GM19193 (cell line): Measurements from ENCODE around the gene PDE3A.

ENCODE experiments used
- POLR2A ChIP-seq: IDR thresholded peaks from 4 replicates; pipeline ENCODE4 v1.6.1; 2011; ENCODE audit not compliant: insufficient read depth, insufficient read length; ENCODE audit errors: extremely low read depth

Gene PDE3A

DNA sequence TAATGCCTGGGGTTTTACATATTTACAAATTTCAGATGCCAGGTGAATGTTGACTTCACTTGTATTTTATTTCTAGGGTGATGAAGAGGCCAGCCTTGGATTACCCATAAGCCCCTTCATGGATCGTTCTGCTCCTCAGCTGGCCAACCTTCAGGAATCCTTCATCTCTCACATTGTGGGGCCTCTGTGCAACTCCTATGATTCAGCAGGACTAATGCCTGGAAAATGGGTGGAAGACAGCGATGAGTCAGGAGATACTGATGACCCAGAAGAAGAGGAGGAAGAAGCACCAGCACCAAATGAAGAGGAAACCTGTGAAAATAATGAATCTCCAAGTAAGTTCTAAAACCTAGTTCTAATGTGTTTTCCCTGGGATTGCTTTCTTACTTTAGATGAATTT is 285.5 kb downstream of the PDE3A start:
- TF ChIP-seq POLR2A, result no peak

GRCh38 chr12:20656600-20656999 is 288.3 kb downstream of the PDE3A start:
- TF ChIP-seq POLR2A, result no peak

GRCh38 chr12:20657496-20657895 is 289.2 kb downstream of the PDE3A start:
- no peak for TF ChIP-seq POLR2A

- TF ChIP-seq POLR2A, result no peak
These were observed 313.0 kb downstream of the PDE3A start for GRCh38 chr12:20681334-20681733.

DNA sequence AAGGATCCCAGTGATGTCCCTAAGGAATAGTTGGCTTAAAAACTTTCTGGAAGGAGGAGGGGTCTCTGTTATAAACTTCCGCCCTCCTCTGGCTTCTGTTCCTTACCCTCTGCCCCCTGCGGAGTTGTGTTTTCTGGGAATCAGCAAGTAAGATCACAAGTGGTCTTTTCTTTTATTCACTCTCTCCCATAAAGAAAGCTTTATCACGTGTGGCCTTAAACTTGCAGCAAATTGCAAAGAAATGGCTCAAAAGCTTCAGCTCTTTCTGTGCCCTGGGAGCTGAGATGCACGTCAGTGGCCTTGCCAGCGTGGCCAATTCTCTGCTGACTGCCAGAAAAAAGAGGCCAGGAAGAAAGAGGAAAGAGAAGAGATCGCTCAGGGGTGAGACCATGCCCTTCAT is 326.9 kb downstream of the PDE3A start, which contains the start of gene SLCO1C1:
Gene SLCO1C1, plus strand, starts transcription at position 101 of the 400 bp plus-strand sequence. CDS start 4,245 bp downstream, outside the sequence.
- TF ChIP-seq POLR2A, result no peak

GRCh38 chr12:20696181-20696905 is 328.0 kb downstream of the PDE3A start:
- TF ChIP-seq POLR2A, result no peak

GRCh38 chr12:20701106-20701505 is 332.8 kb downstream of the PDE3A start:
- TF ChIP-seq POLR2A, result no peak

GRCh38 chr12:20704860-20705259 is 336.5 kb downstream of the PDE3A start:
- TF ChIP-seq POLR2A, result no peak

DNA sequence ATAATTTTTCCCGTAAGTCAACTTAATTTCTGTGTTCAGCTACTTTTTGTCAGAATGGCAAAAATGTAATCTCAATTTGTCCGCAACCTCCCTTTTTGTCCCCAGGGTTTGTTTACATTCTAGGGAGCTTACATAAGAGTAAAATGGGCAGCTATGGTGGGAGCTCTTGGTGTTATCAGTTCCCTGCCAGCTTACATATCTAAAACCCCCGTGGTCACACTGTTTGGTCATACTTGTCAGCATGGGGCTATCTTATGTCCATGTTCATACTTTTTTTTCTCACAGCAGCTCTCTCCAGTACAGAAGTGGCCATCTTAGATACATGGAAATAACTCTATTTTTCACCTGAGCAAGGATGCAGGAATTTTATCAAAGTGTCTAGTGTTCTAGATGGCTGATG is 343.5 kb downstream of the PDE3A start:
- TF ChIP-seq POLR2A, result no peak

- TF ChIP-seq POLR2A, result no peak
These were observed 347.7 kb downstream of the PDE3A start for GRCh38 chr12:20716037-20716436.

- no peak for TF ChIP-seq POLR2A
These were observed 348.6 kb downstream of the PDE3A start for GRCh38 chr12:20716985-20717384.

- no peak for TF ChIP-seq POLR2A
These were observed 350.0 kb downstream of the PDE3A start for GRCh38 chr12:20718294-20718693.

- no peak for TF ChIP-seq POLR2A
These were observed 353.8 kb downstream of the PDE3A start for GRCh38 chr12:20722142-20722541.

GRCh38 chr12:20731274-20731673 is 362.9 kb downstream of the PDE3A start:
- no peak for TF ChIP-seq POLR2A
